GM19463 (cell line): ENCODE data around the gene GIGYF1.
"Not testable (repeated sequence)": the region's sequence is repeated elsewhere in the genome, so short reads cannot be mapped to it uniquely, and the experiment has no call there.

Experiments
- ATAC-seq: cut with Tn5 transposase; IDR thresholded peaks from one replicate; pipeline ENCODE4 v1.9.1; 2021; ENCODE audit warnings: mild to moderate bottlenecking, moderate library complexity; ENCODE audit not compliant: unreplicated experiment

Gene GIGYF1

DNA sequence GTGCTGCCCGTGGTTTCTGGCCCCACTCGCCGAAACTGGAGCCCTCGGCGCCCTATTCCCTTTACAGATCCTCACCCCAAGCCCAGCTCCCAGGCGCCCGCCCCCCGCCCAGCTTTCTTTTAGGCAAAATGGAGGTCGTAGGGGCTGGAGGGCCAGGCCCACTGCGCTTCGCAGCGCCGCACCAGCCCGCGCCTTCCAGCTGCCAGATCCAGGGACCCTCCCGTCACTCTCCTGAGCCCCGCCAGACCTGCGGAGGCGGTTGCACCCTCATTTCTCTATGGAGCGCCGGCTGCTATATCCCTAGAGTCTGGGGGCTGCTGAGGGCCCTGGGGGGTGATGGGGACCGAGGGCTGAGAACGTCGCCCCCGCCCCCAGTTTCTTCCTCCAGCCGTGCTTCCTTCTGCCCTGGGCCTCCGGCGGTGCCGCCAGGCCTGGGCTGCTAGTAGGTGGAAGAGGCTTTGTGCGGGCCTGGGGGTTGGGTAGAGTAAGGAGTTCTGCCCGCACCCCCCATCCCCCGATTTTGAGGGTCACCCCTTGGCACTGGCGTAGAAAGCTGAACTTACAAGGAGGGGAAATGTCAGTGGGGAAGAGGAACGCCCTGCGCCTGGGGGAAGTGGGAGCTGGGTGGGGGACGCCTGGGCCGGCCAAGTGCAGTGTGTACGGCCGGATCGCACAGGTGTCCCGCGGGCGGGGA lies 19.5 kb downstream of the GIGYF1 start:
- no peak for ATAC-seq

DNA sequence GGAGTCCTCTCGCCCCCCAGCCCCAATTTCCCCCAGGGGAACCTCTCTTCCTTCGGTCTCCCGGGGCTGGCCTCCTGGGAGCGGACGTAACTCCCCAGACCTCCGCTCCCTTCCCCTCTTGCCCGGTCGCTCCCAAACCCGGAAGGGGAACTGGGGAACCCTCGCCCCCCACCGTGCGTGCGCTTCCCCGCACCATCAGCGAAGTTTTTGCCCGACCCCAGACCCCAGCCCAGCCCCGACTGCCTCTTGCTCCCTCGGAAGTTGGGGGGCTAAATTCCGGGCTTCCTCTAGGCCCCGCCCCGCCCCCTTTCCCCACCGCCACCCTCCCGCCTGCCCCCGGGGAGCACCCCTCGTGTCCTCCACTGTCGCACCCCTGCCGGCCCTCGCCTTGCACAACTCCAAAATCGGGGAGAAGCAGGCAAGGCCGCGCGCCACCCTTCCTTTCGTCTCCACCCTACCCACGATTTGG lies 20.1 kb downstream of the GIGYF1 start:
- ATAC-seq = no peak

DNA sequence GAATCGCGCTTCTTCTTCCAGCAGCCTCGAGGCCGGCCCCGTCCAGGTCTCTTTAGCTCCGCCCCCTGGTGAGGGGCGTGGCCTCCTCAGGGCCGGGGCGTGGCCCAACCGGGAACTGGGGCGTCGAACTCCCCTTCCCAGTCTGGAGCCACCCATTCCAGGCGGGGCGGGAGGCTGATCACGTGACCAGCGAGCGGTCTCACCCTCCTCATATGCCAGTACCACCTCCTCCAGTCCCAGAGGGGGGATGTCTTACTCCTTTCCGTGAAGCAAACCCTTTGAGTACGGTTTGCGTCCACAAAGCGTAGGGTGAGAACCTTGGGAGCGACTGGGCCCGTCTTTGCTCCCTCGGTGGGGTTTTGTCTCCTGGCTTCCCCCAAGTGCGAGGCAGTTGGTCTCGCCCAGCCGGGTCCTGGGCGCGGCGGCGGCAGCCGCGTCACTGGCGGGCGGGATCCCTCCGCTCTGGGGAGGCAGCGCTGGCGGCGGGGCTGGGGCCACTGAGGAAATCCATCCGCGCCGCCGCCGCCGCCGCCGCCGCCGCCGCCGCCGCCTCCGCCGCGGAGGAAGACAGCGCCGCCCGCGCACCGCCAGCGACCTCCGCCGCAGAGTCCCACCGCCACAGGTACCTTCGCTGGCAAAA lies 20.6 kb downstream of the GIGYF1 start, which contains the start of gene GNB2:
TSS of gene GNB2 (plus strand) at position 439 of the 640 bp plus-strand sequence. CDS start 2,526 bp downstream, outside the sequence.
- ATAC-seq = peak; percentile 66

DNA sequence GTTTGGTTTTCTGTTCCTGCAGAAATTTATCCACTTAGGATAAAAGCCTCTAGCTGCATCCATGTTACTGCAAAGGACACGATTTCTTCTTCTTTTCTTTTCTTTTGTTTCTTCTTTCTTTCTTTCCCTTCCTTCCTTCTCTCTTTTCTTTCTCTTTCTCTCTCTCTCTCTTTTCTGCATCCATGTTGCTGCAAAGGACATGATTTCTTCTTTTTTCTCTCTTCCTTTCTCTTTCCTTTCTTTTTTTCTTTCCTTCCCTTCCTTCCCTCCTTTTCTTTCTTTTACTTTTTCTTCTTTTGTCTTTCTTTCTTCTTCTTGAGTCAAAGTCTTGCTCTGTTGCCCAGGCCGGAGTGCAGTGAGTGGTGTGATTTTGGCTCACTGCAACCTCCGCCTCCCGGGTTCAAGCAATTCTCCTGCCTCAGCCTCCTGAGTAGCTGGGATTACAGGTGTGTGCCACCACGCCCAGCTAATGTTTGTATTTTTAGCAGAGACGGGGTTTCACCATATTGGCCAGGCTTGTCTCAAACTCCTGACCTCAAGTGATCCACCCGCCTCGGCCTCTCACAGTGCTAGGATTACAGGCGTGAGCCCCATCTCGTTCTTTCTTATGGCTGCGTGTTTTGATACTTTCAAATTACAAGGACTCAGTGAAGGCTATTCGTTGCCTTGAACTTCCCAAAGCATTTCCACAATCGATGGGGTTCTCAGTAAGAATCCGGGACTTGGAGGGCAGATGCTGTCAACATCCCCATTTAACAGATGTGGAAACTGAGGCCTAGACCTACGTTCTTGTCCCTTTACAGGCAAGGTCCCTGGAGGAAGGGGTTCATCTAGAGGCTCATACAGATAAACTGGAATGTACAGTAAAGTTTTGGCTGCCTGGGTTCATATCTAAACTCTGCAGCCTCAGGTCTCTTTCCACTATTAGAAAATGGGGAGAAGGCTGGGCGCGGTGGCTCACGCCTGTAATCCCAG lies 22.4 kb downstream of the GIGYF1 start:
- no peak for ATAC-seq

DNA sequence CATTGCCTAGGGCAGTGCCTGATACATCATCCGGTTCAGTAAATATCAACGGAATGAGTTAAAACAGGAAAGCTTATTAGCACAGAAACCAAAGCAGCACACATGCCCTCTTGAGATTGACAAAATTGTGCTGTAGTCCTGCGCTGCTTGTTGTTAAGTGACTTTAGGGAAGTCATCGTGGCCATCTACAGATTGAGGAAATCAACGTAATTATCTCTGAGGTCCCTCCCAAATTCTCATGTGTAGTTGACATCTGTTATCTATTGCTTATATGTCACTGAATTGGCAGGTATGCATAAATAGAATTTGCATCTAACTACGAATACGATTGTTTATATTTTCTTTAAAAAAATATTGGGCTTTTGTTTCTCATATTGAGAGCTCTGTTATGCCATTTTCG lies 24.0 kb downstream of the GIGYF1 start:
- ATAC-seq = no peak

DNA sequence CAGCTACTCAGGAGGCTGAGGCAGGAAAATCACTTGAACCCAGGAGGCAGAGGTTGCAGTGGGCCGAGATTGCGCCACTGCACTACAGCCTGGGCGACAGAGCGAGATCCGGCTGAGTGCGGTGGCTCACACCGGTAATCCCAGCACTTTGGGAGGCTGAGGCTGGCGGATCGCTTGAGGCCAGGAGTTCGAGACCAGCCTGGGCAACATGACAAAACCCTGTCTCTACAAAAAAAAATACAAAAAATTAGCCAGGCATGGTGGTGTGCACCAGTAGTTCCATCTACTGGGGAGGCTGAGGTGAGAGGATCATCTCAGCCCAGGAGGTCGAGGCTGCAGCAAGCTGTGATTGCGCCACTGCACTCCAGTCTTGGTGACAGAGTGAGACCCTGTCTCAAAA lies 24.9 kb downstream of the GIGYF1 start:
- not testable (repeated sequence) for ATAC-seq

DNA sequence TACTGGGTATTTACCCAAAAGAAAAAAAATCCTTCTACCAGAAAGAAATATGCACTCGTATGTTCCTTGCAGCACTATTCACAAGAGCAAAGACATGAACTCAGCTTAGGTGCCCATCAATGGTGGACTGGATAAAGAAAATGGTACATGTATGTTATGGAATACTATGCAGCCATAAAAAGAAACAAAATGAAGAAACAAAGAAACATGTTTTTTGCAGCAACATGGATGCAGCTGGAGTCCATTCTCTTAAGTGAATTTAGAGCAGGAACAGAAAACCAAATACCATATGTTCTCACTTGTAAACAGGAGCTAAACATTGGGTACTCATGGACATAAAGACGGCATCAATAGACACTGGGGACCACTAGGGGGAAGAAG lies 26.0 kb downstream of the GIGYF1 start:
- ATAC-seq = no peak

DNA sequence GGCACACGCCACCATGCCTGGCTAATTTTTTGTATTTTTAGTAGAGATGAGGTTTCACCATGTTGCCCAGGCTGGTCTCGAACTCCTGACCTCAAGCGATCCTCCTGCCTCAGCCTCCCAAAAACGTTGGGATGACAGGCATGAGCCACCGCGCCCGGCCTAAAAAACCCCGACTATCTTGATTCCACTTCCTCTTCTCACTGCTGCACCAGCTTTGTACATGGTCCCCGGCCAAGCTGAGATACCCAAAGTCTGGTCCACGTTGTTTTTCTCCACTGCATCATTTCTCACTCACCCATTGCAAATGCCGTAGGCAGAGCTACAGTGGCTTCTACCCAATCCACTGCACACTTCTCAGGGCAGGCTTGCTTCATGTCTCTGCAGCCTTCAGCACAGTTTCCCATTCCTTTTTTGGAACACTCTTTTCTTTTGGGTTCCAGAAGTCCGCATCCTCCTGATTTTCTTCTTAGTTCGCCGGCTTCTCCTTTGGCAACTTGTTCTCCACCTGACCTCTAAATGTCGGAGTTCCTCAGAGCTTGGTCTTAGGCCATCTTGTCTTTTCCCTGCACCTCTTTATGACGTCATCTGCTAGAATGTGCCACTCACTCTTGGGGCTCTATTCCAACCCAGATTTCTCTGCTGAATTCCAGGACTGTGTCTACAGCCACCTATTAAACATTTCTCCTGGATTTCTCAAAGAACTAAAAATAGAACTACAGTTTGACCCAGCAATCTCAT lies 26.6 kb downstream of the GIGYF1 start:
- no peak for ATAC-seq

DNA sequence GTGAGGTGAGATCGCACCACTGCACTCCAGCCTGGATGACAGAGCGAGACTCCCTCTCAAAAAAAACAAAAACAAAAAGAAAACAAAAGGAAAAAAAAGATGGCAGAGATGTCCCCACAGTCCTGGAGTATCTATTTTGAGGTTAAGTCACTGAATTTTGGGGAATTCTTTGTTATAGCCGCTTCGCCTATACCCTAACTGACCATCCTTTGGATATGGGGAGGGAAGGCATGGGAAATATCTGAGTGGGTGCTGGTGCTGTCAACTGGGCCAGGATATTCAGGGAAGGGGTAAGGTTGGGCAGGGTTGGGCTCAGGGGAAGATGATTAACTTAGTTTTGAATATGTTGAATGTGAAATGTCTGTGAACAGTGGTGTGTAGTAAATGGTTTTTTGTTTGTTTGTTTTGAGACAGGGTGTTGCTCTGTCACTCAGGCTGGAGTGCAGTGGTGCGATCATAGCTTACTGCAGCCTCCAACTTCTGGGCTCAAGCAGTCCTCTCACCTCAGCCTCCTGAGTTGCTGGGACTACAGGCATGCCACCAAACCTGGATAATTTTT lies 28.8 kb downstream of the GIGYF1 start:
- ATAC-seq = no peak

DNA sequence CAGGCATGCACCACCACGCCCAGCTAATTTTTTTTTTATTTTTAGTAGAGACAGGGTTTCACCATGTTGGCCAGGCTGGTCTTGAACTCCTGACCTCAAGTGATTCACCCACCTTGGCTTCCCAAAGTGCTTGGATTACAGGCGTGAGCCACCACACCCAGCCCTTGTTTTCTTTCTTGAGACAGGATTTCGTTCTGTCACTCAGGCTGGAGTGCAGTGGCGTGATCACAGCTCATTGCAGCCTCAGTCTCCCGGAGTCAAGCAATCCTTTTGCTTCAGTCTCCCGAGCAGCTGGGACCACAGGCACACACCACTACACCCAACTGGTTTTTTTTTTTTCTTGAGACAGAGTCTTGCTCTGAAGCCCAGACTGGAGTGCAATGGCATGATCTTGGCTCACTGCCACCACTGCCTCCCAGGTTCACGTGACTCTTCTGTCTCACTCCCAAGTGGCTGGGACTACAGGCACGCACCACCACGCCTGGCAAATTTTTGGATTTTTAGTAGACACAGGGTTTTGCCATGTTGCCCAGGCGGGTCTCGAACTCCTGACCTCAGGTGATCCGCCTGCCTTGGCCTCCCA lies 31.8 kb downstream of the GIGYF1 start:
- not testable (repeated sequence) for ATAC-seq

DNA sequence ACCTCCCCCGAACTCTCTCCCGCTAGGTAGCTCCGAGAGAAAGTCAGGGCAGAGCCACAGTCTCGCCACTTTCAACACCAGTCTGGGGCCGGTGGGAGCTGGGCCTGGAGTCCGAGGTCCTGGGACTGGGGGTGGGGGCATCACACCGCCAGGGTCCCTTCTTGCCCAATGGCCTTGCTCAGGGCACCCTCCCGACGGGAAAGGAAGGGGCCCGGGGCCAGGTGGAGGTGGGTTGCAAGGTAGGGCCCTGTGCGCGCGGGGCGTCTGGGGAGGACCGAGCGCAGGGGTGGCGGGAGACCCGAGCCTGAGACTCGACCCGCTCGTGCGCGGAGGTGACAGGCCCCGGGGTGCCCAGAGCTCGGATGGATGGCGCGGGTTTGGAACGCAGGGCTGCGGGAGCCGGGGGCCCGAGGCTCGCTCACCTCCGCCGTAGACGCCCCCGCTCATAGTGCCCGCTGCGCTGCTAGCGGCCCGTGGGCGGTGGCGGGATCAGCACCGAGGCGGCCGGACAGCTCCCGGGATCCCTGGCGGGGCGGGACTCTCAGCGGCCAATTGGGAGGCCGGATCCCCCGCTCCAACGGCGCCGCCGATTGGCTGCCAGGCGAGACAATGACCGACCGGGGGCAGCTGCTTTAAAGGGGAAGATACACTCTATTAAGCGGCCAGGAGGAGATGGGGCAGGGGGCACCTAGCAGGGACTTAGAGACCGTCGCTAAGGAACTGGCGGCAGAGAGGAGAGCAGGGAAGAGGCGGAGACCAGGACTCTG lies 38.0 kb downstream of the GIGYF1 start, which contains the start of gene ACTL6B:
TSS of gene ACTL6B (minus strand) at position 541 of the 767 bp plus-strand sequence. CDS start at position 447, 94 bp downstream.
- no peak for ATAC-seq

DNA sequence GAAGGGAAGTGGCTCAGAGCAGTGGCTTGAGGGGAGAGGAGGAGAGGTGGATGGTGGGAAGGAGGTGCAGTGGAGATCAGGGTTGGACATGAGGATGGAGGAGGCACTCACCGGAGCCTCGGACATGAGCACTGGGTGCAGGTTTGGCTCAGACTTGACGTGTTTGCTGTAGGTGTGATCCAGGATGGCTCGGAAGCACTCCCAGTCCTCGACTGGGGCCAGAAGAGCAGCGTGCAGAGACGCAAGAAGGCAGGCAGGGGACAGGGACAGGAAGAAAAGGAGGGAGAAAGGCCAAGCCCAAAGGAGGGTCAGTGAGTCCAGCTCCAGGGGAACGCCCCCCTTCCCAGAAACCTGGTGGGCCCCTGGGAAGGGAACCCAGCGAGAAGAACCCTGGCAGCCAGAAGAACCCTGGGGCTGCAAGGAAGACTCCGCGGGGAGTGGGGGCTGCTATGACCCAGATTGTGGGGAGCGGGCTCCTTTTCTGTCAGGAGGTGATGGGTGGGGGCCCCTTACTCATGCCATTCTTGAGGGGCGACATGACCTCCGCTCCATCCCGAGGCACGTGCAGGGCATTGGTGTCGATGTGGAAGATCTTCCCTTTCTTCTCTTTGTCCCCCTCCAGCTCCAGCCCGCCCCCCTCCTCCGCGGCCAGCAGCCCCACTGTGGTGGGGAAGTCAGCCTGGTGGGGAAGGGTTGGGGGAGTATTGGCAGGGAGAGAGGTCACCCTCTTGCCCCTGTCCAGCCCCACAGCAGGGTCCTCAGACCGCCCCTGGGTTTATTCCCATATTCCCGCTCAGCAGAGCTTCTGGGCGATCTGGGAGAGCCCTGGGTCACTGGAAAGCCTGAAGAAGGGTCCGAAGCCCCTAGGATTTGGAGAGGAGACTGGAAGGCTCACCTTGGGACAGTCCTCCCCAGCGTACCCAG lies 38.9 kb downstream of the GIGYF1 start:
- no peak for ATAC-seq

DNA sequence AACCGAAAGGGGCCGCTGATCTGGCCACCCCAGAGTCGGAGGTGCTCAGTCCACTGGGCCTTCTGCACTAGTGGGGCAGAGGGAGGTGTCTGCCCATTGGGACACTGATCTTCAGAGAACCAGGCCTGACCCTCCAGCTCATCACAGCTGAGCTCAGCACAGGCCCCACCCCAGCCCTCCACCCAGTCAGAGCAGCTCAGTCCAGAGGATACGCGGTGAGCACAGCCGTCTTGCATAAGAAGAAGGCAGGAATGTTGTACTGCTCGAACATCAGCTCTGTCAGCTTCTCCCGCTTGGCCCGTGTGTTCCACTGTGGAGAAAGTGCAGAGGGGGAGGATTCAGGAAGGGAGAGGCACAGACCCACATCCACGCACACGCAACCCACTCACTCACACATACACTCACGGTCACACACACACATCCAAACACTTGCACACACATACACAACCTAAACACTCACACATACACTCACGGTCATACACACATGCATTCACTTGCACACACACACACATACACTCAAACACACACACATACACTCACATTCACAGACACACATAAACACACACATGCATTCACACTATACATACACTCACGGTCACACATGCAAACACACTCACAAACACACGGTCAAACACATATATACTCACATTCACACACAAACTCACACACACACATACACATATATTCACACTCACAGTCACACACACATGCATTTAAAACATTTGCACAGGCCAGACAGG lies 44.1 kb downstream of the GIGYF1 start:
- ATAC-seq = no peak

DNA sequence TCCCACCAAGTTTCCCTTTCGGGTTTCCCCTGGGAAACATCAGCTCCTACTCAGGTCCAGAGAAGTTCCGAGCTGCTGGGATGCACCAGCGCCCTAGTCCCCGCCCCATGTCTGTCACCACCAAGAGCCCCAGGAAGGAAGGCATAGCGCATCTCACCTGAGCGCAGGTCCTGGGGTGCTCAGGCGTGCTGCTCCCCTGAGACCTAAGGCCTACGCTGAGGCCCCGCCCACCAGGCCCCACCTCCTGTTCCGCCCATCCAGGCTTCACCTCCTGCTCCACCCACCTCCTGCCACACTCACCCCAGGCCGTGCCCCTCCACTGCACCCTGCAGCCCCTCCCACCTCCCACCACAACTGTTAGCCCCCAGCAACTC lies 51.5 kb downstream of the GIGYF1 start:
- ATAC-seq = no peak

DNA sequence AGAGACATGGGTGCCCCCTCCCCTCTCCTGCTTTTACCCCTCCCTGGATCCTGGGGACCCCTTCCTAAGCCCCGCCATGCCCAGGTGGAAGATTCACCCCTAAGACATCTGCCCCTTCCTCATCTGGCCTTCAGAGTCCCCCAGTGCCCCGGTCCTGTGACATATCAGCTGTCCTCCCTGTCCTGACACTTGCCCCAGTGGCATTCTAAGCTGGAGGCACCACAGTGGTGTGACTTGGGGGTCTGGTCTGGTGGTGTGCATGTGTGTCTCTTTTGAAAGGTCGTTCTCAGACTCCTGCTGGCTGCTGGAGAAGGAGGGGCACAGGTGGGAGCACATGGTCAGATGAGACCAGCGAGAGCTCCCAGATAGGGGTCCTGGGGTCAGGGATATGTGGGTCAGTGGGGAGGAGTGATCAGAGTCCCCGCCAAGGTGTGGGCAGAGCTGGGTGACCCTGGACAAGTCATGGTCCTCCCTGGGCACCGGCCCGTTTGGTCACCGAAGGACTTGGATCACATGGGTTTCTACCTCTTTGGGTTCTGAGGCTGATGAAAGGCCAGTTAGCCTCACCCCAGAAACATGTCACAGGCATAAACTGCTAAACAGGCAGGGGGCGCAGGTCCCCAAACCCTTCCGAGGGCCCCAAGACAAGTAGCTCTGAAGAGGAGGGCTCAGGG lies 52.1 kb downstream of the GIGYF1 start:
- ATAC-seq = no peak

DNA sequence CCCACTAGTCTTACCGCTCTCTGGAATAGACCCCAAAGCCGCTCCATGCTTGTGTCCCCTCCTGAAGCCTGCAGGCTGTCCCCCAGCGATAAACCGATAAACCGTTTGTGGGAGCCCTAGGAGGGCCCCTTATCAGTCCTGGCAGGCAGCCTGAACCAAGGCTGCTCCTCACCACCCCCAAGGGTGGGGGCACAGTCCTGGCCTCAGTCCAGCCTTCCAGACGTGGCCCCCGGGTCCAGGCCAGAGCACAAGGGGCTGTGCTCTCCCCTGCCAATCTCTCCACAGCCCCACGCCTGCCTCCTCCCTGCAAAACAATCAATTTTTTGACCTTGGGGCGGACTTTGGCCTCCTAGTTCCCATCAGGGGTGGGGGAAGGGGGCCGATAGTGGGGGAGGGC lies 52.6 kb downstream of the GIGYF1 start, which contains the start of gene TFR2:
TSS of gene TFR2 (minus strand) at position 90 of the 397 bp plus-strand sequence. CDS start at position 47, 43 bp downstream.
- ATAC-seq = no peak
